A673 (cell line): ENCODE results near the gene EEPD1. TPM values are rescaled to one million over a fixed set of nuclear protein-coding genes. Genes with fewer than 3 reads are reported as not detected.

Experiments
- BruUV-seq: library from RNA; stranded (reverse); fragments of 400-500 nt; replicated peaks from 2 replicates; lab custom pipeline; 2021; lab: Mats Ljungman, UMichigan
- CTCF ChIA-PET: fragments of 300-600 bp; sonication (Branson Sonifier 250); formaldehyde crosslinking; loops from one replicate; lab custom pipeline; 2022; ENCODE audit warnings: antibody characterized with exemption; lab: Charles Lee
- POLR2A ChIA-PET: fragments of 300-600 bp; sonication (Branson Sonifier 250); formaldehyde crosslinking; loops from one replicate; lab custom pipeline; 2022; ENCODE audit warnings: antibody characterized with exemption; ENCODE audit not compliant: low non-redundant PET; lab: Charles Lee
- DNase-seq: peaks from one replicate; pipeline ENCODE4 v3.0.0-alpha.2; 2015; ENCODE audit warnings: low spot score
- H3K27ac ChIP-seq: fragments of 200-600 bp; sonication (generic); 2 replicates; pipeline ENCODE4 v1.5.1; 2016; ENCODE audit warnings: mixed run types, low read depth, mild to moderate bottlenecking, mixed read lengths, antibody characterized with exemption, low read length; ENCODE audit not compliant: poor library complexity, severe bottlenecking
- H3K27me3 ChIP-seq: fragments of 200-600 bp; sonication (generic); replicated peaks from 2 replicates; pipeline ENCODE4 v1.6.1; 2017; ENCODE audit warnings: mixed run types, low read depth, mild to moderate bottlenecking, mixed read lengths, antibody characterized with exemption, low read length; ENCODE audit not compliant: insufficient read depth, poor library complexity
- H3K36me3 ChIP-seq: fragments of 200-600 bp; sonication (generic); 2 replicates; pipeline ENCODE4 v1.6.1; 2016; ENCODE audit warnings: mixed run types, mild to moderate bottlenecking, mixed read lengths, antibody characterized with exemption, low read length; ENCODE audit not compliant: insufficient read depth, poor library complexity, severe bottlenecking
- H3K4me1 ChIP-seq: fragments of 200-600 bp; sonication (generic); 2 replicates; pipeline ENCODE4 v1.6.1; 2017; ENCODE audit warnings: mixed run types, mild to moderate bottlenecking, mixed read lengths, antibody characterized with exemption, low read length; ENCODE audit not compliant: insufficient read depth, poor library complexity, severe bottlenecking
- H3K4me3 ChIP-seq: fragments of 200-600 bp; sonication (generic); 2 replicates; pipeline ENCODE4 v1.5.1; 2016; ENCODE audit warnings: low read depth, mixed run types, mild to moderate bottlenecking, mixed read lengths, low read length; ENCODE audit not compliant: poor library complexity, severe bottlenecking
- H3K9me3 ChIP-seq: fragments of 200-600 bp; sonication (generic); 2 replicates; pipeline ENCODE4 v1.6.1; 2016; ENCODE audit warnings: mixed run types, low read depth, mild to moderate bottlenecking, mixed read lengths, antibody characterized with exemption, low read length; ENCODE audit not compliant: poor library complexity, severe bottlenecking
- CTCF ChIP-seq: fragments of 300-800, 200-600 bp; sonication (generic); conservative IDR thresholded peaks from 2 replicates; pipeline ENCODE4 v1.5.1; 2017; ENCODE audit warnings: low read depth, mild to moderate bottlenecking, antibody characterized with exemption, low read length, moderate library complexity, mixed read lengths
- EZH2 ChIP-seq: fragments of 200-600 bp; sonication (generic); IDR thresholded peaks from 2 replicates; pipeline ENCODE4 v1.6.1; 2017; ENCODE audit warnings: borderline replicate concordance, low read depth, mild to moderate bottlenecking, mixed read lengths, antibody characterized with exemption, low read length; ENCODE audit not compliant: poor library complexity, severe bottlenecking
- intact Hi-C: fragments of 100-400 bp; cut with micrococcal nuclease; formaldehyde crosslinking; loops from one replicate; pipeline ENCODE4 v1.10.0; 2022; ENCODE audit not compliant: unreplicated experiment
- total RNA-seq: library from RNA; stranded (reverse); gene quantifications from 2 replicates; pipeline ENCODE4 v1.2.3, GENCODE V29; 2021

The EEPD1 gene
- total RNA-seq, 1 experiment from 2014 or later: 2.5 TPM

GRCh38 chr7:36158321-36158605 is 5.2 kb downstream of the EEPD1 start:
- intact Hi-C loops: no loop called here
- no peak for DNase-seq
- no peaks in the 10 kb centered on the region for H3K9me3 ChIP-seq
- no peaks in the 10 kb centered on the region for H3K27me3 ChIP-seq
- H3K27ac ChIP-seq: no peak overlapping the region
- CTCF ChIA-PET: no interaction called here
- no peak overlapping the region for H3K4me3 ChIP-seq
- no peaks in the 10 kb centered on the region for H3K36me3 ChIP-seq
- POLR2A ChIA-PET: no interaction called here
- TF ChIP-seq CTCF (no peak), EZH2 (no peak)
- BruUV-seq: no TSS peak
- no peaks in the 10 kb centered on the region for H3K4me1 ChIP-seq

- intact Hi-C loops: no loop called here
- no peaks in the 10 kb centered on the region for H3K36me3 ChIP-seq
- H3K9me3 ChIP-seq: no peaks in the 10 kb centered on the region
- CTCF ChIA-PET: no interaction called here
- DNase-seq: no peak
- BruUV-seq: no TSS peak
- no peaks in the 10 kb centered on the region for H3K4me1 ChIP-seq
- no peaks in the 10 kb centered on the region for H3K27me3 ChIP-seq
- H3K27ac ChIP-seq: no peak overlapping the region
- POLR2A ChIA-PET: no interaction called here
- no peak overlapping the region for H3K4me3 ChIP-seq
- no peak for TF ChIP-seq EZH2
- no peak for TF ChIP-seq CTCF
These were observed 6.6 kb downstream of the EEPD1 start for GRCh38 chr7:36159618-36160017.

GRCh38 chr7:36160313-36160712 is 7.3 kb downstream of the EEPD1 start:
- no TSS peak for BruUV-seq
- no peak overlapping the region for H3K4me3 ChIP-seq
- H3K4me1 ChIP-seq: no peaks in the 10 kb centered on the region
- no peak overlapping the region for H3K27ac ChIP-seq
- no peak for DNase-seq
- ChIA-PET CTCF (no interaction called here), POLR2A (no interaction called here)
- H3K27me3 ChIP-seq: no peaks in the 10 kb centered on the region
- intact Hi-C loops: no loop called here
- no peaks in the 10 kb centered on the region for H3K36me3 ChIP-seq
- no peak for TF ChIP-seq EZH2
- no peak for TF ChIP-seq CTCF
- no peaks in the 10 kb centered on the region for H3K9me3 ChIP-seq
